WTC11 (cell line): ENCODE results near the gene OR4F15. TPM values are rescaled to one million over a fixed set of nuclear protein-coding genes. Genes with fewer than 3 reads are reported as not detected.

Experiments used
- ATAC-seq: fragments of 200-7000 bp; cut with Tn5 transposase; 2 replicates; pipeline ENCODE4 v1.10.0; 2021; ENCODE audit warnings: mild to moderate bottlenecking, moderate library complexity
- CTCF ChIA-PET: fragments of 300-600 bp; sonication (Branson Sonifier 250); formaldehyde crosslinking; loops from one replicate; lab custom pipeline; 2021; ENCODE audit warnings: antibody characterized with exemption; lab: Charles Lee
- POLR2A ChIA-PET: fragments of 350-600 bp; sonication (Branson Sonifier 250); formaldehyde crosslinking; loops from one replicate; lab custom pipeline; 2021; ENCODE audit warnings: antibody characterized with exemption; lab: Charles Lee
- DNase-seq: peaks from one replicate; pipeline ENCODE4 v3.0.0; 2021; ENCODE audit warnings: low spot score
- H3K27ac Mint-ChIP-seq: 2 replicates; pipeline ENCODE4 v1.8.0; 2021; ENCODE audit warnings: mixed read lengths
- H3K27me3 Mint-ChIP-seq: 2 replicates; pipeline ENCODE4 v1.8.0; 2021; ENCODE audit warnings: low read depth, mild to moderate bottlenecking, moderate library complexity, mixed read lengths
- H3K36me3 Mint-ChIP-seq: 2 replicates; pipeline ENCODE4 v1.8.0; 2021; ENCODE audit warnings: mixed read lengths
- H3K4me1 Mint-ChIP-seq: 2 replicates; pipeline ENCODE4 v1.8.0; 2022; ENCODE audit warnings: mixed read lengths
- H3K4me3 Mint-ChIP-seq: 2 replicates; pipeline ENCODE4 v1.8.0; 2021; ENCODE audit warnings: mild to moderate bottlenecking, moderate library complexity, mixed read lengths
- H3K9me3 Mint-ChIP-seq: 2 replicates; pipeline ENCODE4 v1.8.0; 2021; ENCODE audit warnings: mixed read lengths
- AFF4 ChIP-seq: sonication (generic); formaldehyde crosslinking; IDR thresholded peaks from 2 replicates; pipeline ENCODE4 v1.8.1; 2023; ENCODE audit warnings: mild to moderate bottlenecking, missing genetic modification reagents, borderline replicate concordance
- ESRRA ChIP-seq: sonication (generic); formaldehyde crosslinking; IDR thresholded peaks from 2 replicates; pipeline ENCODE4 v1.8.1; 2022; ENCODE audit warnings: mild to moderate bottlenecking, missing genetic modification reagents, borderline replicate concordance
- FOXP1 ChIP-seq: sonication (generic); formaldehyde crosslinking; IDR thresholded peaks from 2 replicates; pipeline ENCODE4 v1.8.0; 2022; ENCODE audit warnings: missing genetic modification reagents, mild to moderate bottlenecking, moderate library complexity, borderline replicate concordance
- IRF1 ChIP-seq: sonication (generic); formaldehyde crosslinking; IDR thresholded peaks from 2 replicates; pipeline ENCODE4 v1.8.0; 2023; ENCODE audit warnings: missing genetic modification reagents
- IRF2 ChIP-seq: sonication (generic); formaldehyde crosslinking; IDR thresholded peaks from 2 replicates; pipeline ENCODE4 v1.8.0; 2022; ENCODE audit warnings: low read depth, missing genetic modification reagents, borderline replicate concordance
- KAT7 ChIP-seq: sonication (generic); formaldehyde crosslinking; IDR thresholded peaks from 2 replicates; pipeline ENCODE4 v1.8.1; 2023; ENCODE audit warnings: missing genetic modification reagents, mild to moderate bottlenecking, borderline replicate concordance
- OVOL2 ChIP-seq: fragments of 250-450 bp; sonication (Bioruptor Pico); IDR thresholded peaks from 2 replicates; pipeline ENCODE4 v1.9.0; 2021; ENCODE audit warnings: mild to moderate bottlenecking, borderline replicate concordance
- SMAD3 ChIP-seq: sonication (generic); formaldehyde crosslinking; IDR thresholded peaks from 2 replicates; pipeline ENCODE4 v1.8.0; 2022; ENCODE audit warnings: missing genetic modification reagents, mild to moderate bottlenecking, borderline replicate concordance
- SP1 ChIP-seq: sonication (generic); formaldehyde crosslinking; conservative IDR thresholded peaks from 2 replicates; pipeline ENCODE4 v1.8.1; 2022; ENCODE audit warnings: missing genetic modification reagents
- TEAD1 ChIP-seq: sonication (generic); formaldehyde crosslinking; IDR thresholded peaks from 2 replicates; pipeline ENCODE4 v1.8.0; 2022; ENCODE audit warnings: mild to moderate bottlenecking, missing genetic modification reagents
- ZNF121 ChIP-seq: sonication (generic); formaldehyde crosslinking; IDR thresholded peaks from 2 replicates; pipeline ENCODE4 v1.8.0; 2023; ENCODE audit warnings: missing genetic modification reagents
- ZNF219 ChIP-seq: sonication (generic); formaldehyde crosslinking; IDR thresholded peaks from 2 replicates; pipeline ENCODE4 v1.8.0; 2023; ENCODE audit warnings: missing genetic modification reagents, mild to moderate bottlenecking, borderline replicate concordance
- ZNF232 ChIP-seq: sonication (generic); formaldehyde crosslinking; IDR thresholded peaks from 2 replicates; pipeline ENCODE4 v1.8.0; 2022; ENCODE audit warnings: mild to moderate bottlenecking, missing genetic modification reagents
- total RNA-seq: library from RNA; stranded (reverse); gene quantifications from 3 replicates; pipeline ENCODE4 v1.2.3, GENCODE V29; 2021
- TF ChIP-seq, protein P1 (sequence below): sonication (generic); formaldehyde crosslinking; IDR thresholded peaks from 2 replicates; pipeline ENCODE4 v1.8.1; 2022; ENCODE audit warnings: mild to moderate bottlenecking, missing genetic modification reagents, moderate library complexity, borderline replicate concordance
- TF ChIP-seq, protein P2 (sequence below): fragments of 250-450 bp; sonication (Bioruptor Pico); conservative IDR thresholded peaks from 2 replicates; pipeline ENCODE4 v1.9.0; 2021; ENCODE audit warnings: mild to moderate bottlenecking
- TF ChIP-seq, protein P3 (sequence below): sonication (generic); formaldehyde crosslinking; IDR thresholded peaks from 2 replicates; pipeline ENCODE4 v1.8.0; 2023; ENCODE audit warnings: missing genetic modification reagents, mild to moderate bottlenecking, borderline replicate concordance
- TF ChIP-seq, protein P4 (sequence below): sonication (generic); formaldehyde crosslinking; conservative IDR thresholded peaks from 2 replicates; pipeline ENCODE4 v1.8.1; 2023; ENCODE audit warnings: mild to moderate bottlenecking, low read depth, missing genetic modification reagents, moderate library complexity
- TF ChIP-seq, protein P5 (sequence below): fragments of 200-600 bp; IDR thresholded peaks from 2 replicates; pipeline ENCODE4 v1.8.0; 2022; ENCODE audit warnings: antibody characterized with exemption

The OR4F15 gene
- total RNA-seq, 1 experiment from 2014 or later = not detected

DNA sequence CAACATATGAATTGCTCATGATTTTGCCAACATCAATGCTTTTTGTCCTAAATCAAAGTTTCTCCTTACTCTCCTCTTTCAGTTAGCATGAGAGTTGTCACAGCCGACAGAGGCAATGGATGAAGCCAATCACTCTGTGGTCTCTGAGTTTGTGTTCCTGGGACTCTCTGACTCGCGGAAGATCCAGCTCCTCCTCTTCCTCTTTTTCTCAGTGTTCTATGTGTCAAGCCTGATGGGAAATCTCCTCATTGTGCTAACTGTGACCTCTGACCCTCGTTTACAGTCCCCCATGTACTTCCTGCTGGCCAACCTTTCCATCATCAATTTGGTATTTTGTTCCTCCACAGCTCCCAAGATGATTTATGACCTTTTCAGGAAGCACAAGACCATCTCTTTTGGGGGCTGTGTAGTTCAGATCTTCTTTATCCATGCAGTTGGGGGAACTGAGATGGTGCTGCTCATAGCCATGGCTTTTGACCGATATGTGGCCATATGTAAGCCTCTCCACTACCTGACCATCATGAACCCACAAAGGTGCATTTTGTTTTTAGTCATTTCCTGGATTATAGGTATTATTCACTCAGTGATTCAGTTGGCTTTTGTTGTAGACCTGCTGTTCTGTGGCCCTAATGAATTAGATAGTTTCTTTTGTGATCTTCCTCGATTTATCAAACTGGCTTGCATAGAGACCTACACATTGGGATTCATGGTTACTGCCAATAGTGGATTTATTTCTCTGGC lies 6.2 kb upstream of the OR4F15 start:
- H3K9me3 Mint-ChIP-seq = no peaks in the 10 kb centered on the region
- H3K27me3 Mint-ChIP-seq = peaks cover 3% of the 10 kb centered on the region; the same call in 1 of the 2 replicates
- ATAC-seq (no peak), DNase-seq (no peak)
- no peak overlapping the region for H3K4me3 Mint-ChIP-seq
- CTCF ChIA-PET = no interaction called here
- H3K4me1 Mint-ChIP-seq = no peaks in the 10 kb centered on the region
- POLR2A ChIA-PET = no interaction called here
- no peak overlapping the region for H3K27ac Mint-ChIP-seq
- H3K36me3 Mint-ChIP-seq = no peaks in the 10 kb centered on the region
- TF ChIP-seq, protein P1, sequence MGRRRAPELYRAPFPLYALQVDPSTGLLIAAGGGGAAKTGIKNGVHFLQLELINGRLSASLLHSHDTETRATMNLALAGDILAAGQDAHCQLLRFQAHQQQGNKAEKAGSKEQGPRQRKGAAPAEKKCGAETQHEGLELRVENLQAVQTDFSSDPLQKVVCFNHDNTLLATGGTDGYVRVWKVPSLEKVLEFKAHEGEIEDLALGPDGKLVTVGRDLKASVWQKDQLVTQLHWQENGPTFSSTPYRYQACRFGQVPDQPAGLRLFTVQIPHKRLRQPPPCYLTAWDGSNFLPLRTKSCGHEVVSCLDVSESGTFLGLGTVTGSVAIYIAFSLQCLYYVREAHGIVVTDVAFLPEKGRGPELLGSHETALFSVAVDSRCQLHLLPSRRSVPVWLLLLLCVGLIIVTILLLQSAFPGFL (CRISPR knock-in tag) = no peak
- TF ChIP-seq, protein P2, sequence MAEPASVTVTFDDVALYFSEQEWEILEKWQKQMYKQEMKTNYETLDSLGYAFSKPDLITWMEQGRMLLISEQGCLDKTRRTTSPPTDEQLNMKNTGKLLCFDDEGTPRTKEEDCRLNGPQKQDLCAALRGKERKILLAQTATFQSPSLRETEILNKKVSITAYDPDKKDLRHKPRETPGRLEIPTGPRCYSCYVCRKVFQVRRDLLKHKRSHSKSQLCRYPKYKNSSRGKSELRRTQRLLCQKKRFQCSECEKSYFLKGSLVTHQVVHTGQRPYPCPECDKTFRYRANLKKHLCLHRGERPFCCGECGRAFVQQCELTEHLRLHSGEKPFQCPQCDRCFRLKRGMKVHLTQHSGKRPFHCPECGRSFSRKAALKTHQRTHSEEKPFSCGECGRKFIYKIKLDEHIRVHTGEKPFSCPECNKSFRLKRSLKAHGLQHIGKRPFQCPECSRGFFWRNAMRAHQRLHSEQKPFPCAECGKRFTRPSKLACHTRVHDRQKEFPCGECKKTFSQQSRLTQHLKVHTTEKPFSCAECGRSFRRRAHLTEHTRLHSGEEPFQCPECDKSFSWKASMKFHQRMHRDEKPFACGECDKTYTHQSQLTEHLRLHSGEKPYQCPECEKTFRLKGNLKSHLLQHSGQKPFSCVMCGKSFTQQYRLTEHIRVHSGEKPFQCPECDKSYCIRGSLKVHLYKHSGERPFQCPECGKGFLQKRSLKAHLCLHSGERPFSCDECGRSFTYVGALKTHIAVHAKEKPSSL (CRISPR knock-in tag) = no peak
- TF ChIP-seq, protein P3, sequence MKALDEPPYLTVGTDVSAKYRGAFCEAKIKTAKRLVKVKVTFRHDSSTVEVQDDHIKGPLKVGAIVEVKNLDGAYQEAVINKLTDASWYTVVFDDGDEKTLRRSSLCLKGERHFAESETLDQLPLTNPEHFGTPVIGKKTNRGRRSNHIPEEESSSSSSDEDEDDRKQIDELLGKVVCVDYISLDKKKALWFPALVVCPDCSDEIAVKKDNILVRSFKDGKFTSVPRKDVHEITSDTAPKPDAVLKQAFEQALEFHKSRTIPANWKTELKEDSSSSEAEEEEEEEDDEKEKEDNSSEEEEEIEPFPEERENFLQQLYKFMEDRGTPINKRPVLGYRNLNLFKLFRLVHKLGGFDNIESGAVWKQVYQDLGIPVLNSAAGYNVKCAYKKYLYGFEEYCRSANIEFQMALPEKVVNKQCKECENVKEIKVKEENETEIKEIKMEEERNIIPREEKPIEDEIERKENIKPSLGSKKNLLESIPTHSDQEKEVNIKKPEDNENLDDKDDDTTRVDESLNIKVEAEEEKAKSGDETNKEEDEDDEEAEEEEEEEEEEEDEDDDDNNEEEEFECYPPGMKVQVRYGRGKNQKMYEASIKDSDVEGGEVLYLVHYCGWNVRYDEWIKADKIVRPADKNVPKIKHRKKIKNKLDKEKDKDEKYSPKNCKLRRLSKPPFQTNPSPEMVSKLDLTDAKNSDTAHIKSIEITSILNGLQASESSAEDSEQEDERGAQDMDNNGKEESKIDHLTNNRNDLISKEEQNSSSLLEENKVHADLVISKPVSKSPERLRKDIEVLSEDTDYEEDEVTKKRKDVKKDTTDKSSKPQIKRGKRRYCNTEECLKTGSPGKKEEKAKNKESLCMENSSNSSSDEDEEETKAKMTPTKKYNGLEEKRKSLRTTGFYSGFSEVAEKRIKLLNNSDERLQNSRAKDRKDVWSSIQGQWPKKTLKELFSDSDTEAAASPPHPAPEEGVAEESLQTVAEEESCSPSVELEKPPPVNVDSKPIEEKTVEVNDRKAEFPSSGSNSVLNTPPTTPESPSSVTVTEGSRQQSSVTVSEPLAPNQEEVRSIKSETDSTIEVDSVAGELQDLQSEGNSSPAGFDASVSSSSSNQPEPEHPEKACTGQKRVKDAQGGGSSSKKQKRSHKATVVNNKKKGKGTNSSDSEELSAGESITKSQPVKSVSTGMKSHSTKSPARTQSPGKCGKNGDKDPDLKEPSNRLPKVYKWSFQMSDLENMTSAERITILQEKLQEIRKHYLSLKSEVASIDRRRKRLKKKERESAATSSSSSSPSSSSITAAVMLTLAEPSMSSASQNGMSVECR (CRISPR knock-in tag) = no peak
- TF ChIP-seq, protein P4, sequence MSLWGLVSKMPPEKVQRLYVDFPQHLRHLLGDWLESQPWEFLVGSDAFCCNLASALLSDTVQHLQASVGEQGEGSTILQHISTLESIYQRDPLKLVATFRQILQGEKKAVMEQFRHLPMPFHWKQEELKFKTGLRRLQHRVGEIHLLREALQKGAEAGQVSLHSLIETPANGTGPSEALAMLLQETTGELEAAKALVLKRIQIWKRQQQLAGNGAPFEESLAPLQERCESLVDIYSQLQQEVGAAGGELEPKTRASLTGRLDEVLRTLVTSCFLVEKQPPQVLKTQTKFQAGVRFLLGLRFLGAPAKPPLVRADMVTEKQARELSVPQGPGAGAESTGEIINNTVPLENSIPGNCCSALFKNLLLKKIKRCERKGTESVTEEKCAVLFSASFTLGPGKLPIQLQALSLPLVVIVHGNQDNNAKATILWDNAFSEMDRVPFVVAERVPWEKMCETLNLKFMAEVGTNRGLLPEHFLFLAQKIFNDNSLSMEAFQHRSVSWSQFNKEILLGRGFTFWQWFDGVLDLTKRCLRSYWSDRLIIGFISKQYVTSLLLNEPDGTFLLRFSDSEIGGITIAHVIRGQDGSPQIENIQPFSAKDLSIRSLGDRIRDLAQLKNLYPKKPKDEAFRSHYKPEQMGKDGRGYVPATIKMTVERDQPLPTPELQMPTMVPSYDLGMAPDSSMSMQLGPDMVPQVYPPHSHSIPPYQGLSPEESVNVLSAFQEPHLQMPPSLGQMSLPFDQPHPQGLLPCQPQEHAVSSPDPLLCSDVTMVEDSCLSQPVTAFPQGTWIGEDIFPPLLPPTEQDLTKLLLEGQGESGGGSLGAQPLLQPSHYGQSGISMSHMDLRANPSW (CRISPR knock-in tag) = no peak
- TF ChIP-seq ZNF121 (CRISPR knock-in tag) (no peak), IRF1 (CRISPR knock-in tag) (no peak), FOXP1 (CRISPR knock-in tag) (no peak), OVOL2 (CRISPR knock-in tag) (no peak), SMAD3 (CRISPR knock-in tag) (no peak), ZNF219 (CRISPR knock-in tag) (no peak), KAT7 (CRISPR knock-in tag) (no peak), SP1 (CRISPR knock-in tag) (no peak), ESRRA (CRISPR knock-in tag) (no peak), TEAD1 (no peak), ZNF232 (CRISPR knock-in tag) (no peak), AFF4 (CRISPR knock-in tag) (no peak), IRF2 (no peak)
- TF ChIP-seq, protein P5, sequence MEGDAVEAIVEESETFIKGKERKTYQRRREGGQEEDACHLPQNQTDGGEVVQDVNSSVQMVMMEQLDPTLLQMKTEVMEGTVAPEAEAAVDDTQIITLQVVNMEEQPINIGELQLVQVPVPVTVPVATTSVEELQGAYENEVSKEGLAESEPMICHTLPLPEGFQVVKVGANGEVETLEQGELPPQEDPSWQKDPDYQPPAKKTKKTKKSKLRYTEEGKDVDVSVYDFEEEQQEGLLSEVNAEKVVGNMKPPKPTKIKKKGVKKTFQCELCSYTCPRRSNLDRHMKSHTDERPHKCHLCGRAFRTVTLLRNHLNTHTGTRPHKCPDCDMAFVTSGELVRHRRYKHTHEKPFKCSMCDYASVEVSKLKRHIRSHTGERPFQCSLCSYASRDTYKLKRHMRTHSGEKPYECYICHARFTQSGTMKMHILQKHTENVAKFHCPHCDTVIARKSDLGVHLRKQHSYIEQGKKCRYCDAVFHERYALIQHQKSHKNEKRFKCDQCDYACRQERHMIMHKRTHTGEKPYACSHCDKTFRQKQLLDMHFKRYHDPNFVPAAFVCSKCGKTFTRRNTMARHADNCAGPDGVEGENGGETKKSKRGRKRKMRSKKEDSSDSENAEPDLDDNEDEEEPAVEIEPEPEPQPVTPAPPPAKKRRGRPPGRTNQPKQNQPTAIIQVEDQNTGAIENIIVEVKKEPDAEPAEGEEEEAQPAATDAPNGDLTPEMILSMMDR = no peak
